ENCODE data around the gene RAB11FIP3.

RAB11FIP3 gene

GRCh38 chr16:424033-424622, 1.3 kb upstream of the RAB11FIP3 start:
- DNase-seq: peak; percentile 94

GRCh38 chr16:424623-425081, 797 bp upstream of the RAB11FIP3 start:
- DNase-seq: peak; percentile 14

GRCh38 chr16:425740-426114, 278 bp downstream of the RAB11FIP3 start:
- DNase-seq: no peak

GRCh38 chr16:426115-426905, 861 bp downstream of the RAB11FIP3 start:
- no peak for DNase-seq

- no peak for DNase-seq
These were observed 1.4 kb downstream of the RAB11FIP3 start for GRCh38 chr16:426906-427249.

GRCh38 chr16:427250-427649, 1.8 kb downstream of the RAB11FIP3 start:
- DNase-seq: no peak

- no peak for DNase-seq
These were observed 5.5 kb downstream of the RAB11FIP3 start for GRCh38 chr16:430904-431303.

GRCh38 chr16:440627-441026, 15.2 kb downstream of the RAB11FIP3 start:
- DNase-seq: no peak

GRCh38 chr16:441447-441846, 16.0 kb downstream of the RAB11FIP3 start:
- DNase-seq: no peak

GRCh38 chr16:442976-443375, 17.5 kb downstream of the RAB11FIP3 start:
- no peak for DNase-seq

- no peak for DNase-seq
These were observed 18.6 kb downstream of the RAB11FIP3 start for GRCh38 chr16:444027-444426.

- DNase-seq: no peak
These were observed 20.1 kb downstream of the RAB11FIP3 start for GRCh38 chr16:445566-445965.

GRCh38 chr16:450385-450784, 24.9 kb downstream of the RAB11FIP3 start:
- no peak for DNase-seq

GRCh38 chr16:450785-451512, 25.5 kb downstream of the RAB11FIP3 start:
- no peak for DNase-seq

GRCh38 chr16:454397-454940, 29.0 kb downstream of the RAB11FIP3 start:
- DNase-seq: no peak

GRCh38 chr16:455453-455852, 30.0 kb downstream of the RAB11FIP3 start:
- DNase-seq: no peak

- DNase-seq: peak; percentile 8
These were observed 31.5 kb downstream of the RAB11FIP3 start for GRCh38 chr16:456891-457483.

- DNase-seq: no peak
These were observed 32.4 kb downstream of the RAB11FIP3 start for GRCh38 chr16:457732-458400.

- DNase-seq: no peak
These were observed 34.3 kb downstream of the RAB11FIP3 start for GRCh38 chr16:459761-460160.

GRCh38 chr16:460787-461186, 35.3 kb downstream of the RAB11FIP3 start:
- no peak for DNase-seq

- DNase-seq: no peak
These were observed 37.6 kb downstream of the RAB11FIP3 start for GRCh38 chr16:463071-463470.

GRCh38 chr16:466651-467050, 41.2 kb downstream of the RAB11FIP3 start:
- no peak for DNase-seq

Data from fibroblast of skin of abdomen (primary cell).